NCI-H748 (cell line): ENCODE results near the gene TRIM4.

Experiments
- DNase-seq: peaks from one replicate; lab custom pipeline; 2025; ENCODE audit not compliant: unreplicated experiment; lab: John Stamatoyannopoulos, UW

TRIM4 gene

DNA sequence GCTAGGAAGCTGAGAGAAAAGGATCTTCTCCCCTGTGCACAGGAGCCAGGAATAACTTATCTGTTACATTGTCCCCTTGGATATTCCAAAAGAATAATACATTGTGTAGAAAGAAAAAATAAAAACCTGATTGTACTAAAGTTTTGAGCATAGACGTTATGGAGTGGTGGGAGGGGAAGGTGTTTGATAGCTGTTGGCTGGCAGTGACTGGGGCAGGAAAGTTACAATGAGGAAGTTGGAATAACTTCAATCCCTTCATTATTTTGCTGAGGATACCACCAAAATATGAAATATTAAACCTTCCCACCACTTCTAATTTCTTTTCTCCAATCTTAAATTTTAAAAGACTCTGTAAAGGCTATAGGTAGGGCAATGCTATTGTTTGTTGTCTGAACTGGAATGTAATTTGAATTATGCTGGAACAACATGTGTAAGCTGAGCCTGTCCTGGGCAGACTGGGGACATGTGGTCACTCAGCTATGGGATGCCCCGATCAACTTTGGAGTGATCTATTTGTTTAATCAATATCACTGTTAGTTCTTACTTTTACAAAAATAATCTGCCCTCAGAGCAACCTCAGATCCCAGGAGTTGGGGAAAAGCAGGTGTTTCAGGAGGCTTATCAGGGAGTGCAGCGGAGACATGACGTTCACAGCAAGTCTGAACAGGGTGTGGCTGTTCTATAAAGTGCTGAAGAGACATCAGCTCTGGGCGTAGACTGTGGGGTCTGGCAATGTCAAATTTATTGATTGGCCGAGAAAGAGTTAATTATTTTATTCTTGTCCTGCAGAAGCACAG is 70.7 kb downstream of the TRIM4 start:
- peak; percentile 35 for DNase-seq

GRCh38 chr7:99844328-99844727 is 75.0 kb downstream of the TRIM4 start:
- DNase-seq = no peak

GRCh38 chr7:99843808-99844207 is 75.5 kb downstream of the TRIM4 start:
- DNase-seq = no peak

GRCh38 chr7:99842926-99843325 is 76.4 kb downstream of the TRIM4 start:
- no peak for DNase-seq
